HG02642 (cell line): ENCODE measurements around the gene ESPN.

Experiments used
- ATAC-seq: cut with Tn5 transposase; IDR thresholded peaks from one replicate; pipeline ENCODE4 v1.9.1; 2021; ENCODE audit warnings: mild to moderate bottlenecking; ENCODE audit not compliant: unreplicated experiment, poor library complexity

Gene ESPN

DNA sequence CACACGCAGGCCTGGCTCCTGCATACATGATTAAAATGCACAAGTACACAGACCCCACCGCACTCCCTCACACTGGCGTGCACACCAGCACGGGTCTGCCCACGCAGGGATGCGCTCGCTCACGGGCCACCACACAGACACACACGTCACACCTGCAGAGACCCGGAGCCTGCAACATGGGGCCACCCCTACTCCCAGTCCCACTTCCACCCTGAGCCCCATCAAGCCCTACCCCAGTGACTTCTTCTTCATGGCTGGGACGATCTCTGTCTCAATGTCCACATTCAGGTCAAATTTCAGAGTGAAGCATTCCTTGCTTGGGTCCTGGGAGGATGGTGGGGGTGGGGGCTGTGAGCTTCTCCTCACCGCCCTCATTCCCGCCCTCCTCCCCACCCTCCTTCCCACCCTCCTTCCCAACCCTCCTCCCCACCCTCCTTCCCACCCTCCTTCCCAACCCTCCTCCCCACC lies 50.3 kb downstream of the ESPN start:
- ATAC-seq: no peak

- peak; percentile 77 for ATAC-seq
These were observed 51.0 kb downstream of the ESPN start for GRCh38 chr1:6475381-6476133.

GRCh38 chr1:6476483-6476882 lies 51.9 kb downstream of the ESPN start:
- no peak for ATAC-seq

DNA sequence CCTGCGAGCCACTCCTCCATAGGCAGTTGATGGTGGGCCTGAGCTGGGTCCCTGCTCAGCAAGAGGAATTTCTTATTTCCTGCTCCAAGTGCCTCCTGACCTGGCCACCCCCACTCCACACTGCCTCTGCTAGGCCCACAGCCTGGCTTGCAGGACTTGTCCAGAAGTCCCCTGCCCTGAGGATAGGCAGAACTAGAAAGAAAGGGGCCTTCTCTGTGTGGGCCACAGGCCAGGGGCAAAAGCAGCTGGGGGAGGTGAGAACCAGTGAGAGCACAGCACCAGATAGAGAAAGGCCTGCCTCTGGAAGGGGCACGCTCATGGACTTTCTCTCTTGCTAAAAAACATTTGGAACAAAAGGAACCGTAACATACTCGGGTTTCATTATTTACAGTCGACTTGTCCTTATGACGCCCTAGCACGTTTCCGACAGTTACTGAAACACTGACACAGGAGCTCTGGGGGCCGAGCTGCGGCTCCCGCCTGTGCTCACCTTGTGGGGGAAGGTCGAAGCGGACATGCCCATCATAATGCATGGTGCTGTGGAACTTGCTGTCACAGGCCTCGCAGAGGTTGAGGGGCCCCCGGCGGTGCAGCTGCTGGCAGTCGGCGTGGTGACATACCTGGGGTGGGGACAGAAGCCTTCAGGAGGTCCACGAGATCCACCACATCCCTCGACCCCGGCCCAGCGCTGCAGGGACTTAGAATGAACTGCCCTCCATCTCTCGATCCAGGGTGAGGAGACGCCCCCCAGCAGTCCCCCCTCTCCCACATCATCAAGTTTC lies 52.7 kb downstream of the ESPN start:
- no peak for ATAC-seq

DNA sequence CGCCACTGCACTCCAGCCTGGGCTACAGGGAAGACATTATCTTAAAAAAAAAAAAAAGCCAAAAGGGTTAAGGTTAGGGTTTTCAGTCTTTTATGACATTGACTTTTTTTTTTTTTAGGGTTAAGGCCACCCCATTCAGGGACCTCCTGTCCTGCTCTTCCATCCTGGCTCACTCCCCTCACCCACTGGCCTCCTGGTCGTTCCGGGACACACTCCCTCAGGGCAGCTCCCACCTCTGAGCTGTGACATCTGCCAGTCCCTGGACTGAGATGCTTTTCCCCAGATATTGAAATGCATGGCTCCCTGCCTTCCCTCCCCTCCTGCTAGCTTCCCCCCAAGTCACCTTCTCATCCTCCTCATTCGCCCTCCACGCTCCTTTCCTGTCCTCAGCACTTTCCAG lies 57.2 kb downstream of the ESPN start:
- no peak for ATAC-seq

DNA sequence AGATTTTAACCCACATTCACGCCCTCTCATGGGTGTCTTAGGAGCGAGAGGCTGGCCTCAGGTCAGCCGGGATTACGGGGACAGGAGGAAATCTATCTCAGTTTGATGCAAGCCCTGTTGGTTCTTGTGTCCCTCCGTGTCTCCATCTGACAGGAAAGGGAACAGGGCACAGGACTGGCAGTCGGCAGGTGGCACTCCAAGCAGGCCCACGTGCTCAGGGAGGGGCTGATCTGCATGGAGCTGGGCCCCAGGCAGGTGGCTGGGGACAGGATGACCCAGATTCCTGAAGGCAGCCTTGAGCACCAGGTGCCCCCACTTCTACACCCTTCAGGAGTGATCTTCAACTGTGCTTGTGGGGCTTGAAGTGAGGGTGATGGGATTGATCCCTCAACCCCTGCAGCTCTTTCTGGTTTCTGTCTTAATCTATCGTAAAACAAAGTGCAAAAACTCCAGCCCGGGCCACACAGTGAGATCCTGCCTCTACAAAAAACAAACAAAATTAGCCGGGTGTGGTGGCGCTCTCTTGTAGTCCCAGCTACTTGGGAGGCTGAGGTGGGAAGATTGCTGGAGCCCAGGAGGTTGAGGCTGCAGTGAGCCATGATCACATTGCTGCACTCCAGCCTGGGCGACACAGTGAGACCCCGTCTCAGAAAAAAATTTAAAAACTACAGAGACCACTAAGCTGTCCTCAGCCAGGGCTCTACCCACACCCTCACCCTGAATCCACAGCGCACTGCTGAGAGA lies 58.6 kb downstream of the ESPN start:
- no peak for ATAC-seq

GRCh38 chr1:6483761-6484117 lies 59.2 kb downstream of the ESPN start:
- no peak for ATAC-seq

GRCh38 chr1:6484826-6485167 lies 60.2 kb downstream of the ESPN start:
- ATAC-seq: no peak

- ATAC-seq: no peak
These were observed 60.9 kb downstream of the ESPN start for GRCh38 chr1:6485168-6486101.

DNA sequence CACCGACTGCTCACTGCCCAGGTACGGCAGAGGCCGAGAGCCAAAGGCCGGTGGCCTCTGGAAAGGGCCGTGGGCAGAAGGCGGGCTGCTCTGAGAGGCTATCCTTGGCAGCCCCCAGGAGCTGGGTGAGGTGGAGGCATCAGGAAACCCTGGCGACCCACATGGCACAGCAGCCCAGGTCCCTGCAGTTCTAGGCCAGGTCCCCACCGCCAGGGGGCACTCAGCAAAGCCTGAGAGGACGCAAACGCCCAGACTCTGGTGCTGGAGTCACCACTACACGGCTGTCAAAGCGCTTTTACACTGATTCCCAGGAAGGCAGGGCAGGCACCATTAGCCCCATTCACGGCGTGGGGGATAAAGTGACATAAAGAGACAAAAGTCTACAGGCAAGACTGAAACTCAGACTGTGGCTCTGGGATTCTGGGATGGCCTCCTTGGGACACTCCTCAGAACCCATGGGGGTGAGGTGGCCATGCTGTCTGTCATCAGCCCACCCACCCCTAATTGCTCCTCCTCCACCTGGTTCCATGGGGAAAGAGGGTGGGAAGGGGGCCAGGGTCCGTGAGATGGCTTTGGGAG lies 61.9 kb downstream of the ESPN start:
- ATAC-seq: no peak

- no peak for ATAC-seq
These were observed 63.4 kb downstream of the ESPN start for GRCh38 chr1:6487804-6488484.

GRCh38 chr1:6488602-6489382 lies 64.2 kb downstream of the ESPN start:
- ATAC-seq: no peak

DNA sequence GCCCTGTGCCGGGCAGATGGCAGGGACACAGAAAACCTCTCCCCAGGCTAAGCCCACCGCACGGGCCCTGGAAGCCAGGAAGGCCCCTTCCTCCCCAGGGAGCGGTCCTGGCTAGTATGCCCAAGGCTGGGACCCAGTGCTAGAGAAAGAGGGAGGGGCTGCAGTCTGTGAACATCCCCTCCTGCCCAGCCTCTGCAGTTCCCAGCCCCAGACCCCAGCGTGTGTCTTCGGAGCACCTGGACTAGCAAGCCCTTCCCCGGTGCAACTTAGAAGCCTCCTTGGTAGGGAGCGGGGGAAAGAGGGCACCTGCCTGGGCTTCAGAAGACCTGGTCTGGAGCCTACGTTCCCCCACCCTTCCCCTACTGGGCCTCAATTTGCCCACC lies 64.8 kb downstream of the ESPN start:
- no peak for ATAC-seq

- peak; percentile 58 for ATAC-seq
These were observed 65.2 kb downstream of the ESPN start for GRCh38 chr1:6489799-6490180.

DNA sequence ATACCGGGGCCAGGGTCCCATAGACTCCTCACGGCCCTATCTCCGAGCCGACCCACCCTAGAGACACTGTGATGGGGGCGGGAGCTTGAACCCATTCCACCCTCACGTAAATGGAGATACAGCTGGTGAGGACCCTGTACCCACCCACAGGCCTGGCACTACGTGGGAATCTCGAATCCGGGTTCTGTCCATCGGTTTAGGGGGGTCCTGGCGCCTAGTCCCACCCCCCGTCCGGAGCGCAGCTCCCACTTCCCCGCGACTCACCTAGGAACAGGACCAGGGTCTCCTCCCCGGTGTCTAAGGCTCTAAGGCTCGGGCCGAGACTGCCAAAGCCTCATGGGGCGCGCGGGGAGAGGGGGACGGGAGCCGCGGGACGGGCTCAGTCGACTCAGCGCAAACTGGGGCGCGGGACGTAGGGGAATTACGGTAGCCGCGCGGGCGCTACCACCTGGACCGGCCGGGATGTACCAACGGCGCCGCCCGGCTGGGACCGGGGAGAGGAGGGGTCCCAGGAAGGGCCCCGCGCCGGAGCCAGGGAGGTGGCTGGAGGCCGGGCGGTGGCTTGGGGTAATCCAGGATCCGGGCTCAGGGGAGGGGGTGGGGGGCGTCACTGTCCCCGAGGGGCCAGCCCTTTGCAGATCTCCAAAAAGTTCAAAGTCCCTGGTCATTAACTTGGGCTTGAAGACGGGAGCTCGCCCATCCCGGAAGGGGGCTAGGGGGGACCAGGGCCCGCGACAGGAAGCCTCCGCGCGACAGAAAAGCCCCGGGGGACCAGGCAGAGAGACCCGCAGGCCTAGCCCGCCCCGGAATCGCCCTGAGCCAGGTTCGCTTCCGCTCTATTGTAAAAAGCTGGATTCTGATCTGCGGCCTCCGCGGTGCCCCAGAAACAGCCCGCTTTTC lies 65.9 kb downstream of the ESPN start:
- peak; percentile 50 for ATAC-seq

- ATAC-seq: no peak
These were observed 66.5 kb downstream of the ESPN start for GRCh38 chr1:6491081-6491449.

DNA sequence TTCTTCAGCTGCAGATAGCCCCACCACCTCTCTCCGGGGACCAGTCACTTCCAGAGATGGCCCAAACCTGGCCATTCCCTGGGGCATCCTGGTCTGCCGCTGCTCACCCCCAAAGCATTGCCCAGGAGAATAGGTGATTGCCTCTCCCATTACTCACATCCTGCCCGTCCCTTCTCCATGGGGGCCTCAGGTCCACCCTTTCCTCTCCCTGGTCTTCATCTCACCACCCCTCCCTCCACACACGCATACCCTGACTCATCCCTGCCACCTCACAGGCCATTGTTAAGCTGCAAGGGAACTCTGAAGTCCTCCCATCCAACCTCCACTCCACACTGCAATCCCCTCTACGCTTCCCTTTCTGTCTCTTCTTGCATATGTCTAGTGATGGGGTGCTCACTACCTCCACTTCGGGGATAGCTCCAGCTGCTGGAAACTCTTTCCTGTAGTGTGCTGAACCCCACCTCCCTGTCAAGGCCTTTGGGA lies 66.9 kb downstream of the ESPN start, which contains the start of gene PLEKHG5:
Gene PLEKHG5 (minus strand): TSS at position 188 of the 483 bp plus-strand sequence. CDS start 14,096 bp downstream, outside the sequence.
- ATAC-seq: no peak
